ENCODE data around the gene TRIM66.
A peak's percentile ranks its signal among the peaks of the same experiment; 100 is the strongest.

Gene TRIM66

GRCh38 chr11:8699903-8700302 is 17.4 kb upstream of the TRIM66 start:
- H3K36me3 ChIP-seq (ENCODE audit: control insufficient read depth, insufficient read depth, low read length): peaks cover 32% of the 10 kb centered on the region
- H3K9ac ChIP-seq (ENCODE audit: low read length): peak overlapping the region; percentile 80
- H3K4me3 ChIP-seq (ENCODE audit: low read depth, low read length): peak overlapping the region; percentile 21; the same call in 1 of the 2 replicates
- H3K27ac ChIP-seq (ENCODE audit: low read depth, low read length): peak overlapping the region; percentile 86
- H3K9me3 ChIP-seq (ENCODE audit: control insufficient read depth, insufficient read depth, low read depth, low read length): no peaks in the 10 kb centered on the region
- H3K4me1 ChIP-seq (ENCODE audit: control insufficient read depth, insufficient read depth, low read length): peaks cover 59% of the 10 kb centered on the region
- no peaks in the 10 kb centered on the region for H3K27me3 ChIP-seq (ENCODE audit: control insufficient read depth, insufficient read depth, low read length)

GRCh38 chr11:8698917-8699441 is 16.5 kb upstream of the TRIM66 start:
- peaks cover 57% of the 10 kb centered on the region for H3K4me1 ChIP-seq (ENCODE audit: control insufficient read depth, insufficient read depth, low read length)
- peak overlapping the region; percentile 80 for H3K9ac ChIP-seq (ENCODE audit: low read length)
- H3K9me3 ChIP-seq (ENCODE audit: control insufficient read depth, insufficient read depth, low read depth, low read length): no peaks in the 10 kb centered on the region
- H3K4me3 ChIP-seq (ENCODE audit: low read depth, low read length): peak overlapping the region; percentile 37
- peak overlapping the region; percentile 86 for H3K27ac ChIP-seq (ENCODE audit: low read depth, low read length)
- peaks cover 37% of the 10 kb centered on the region for H3K36me3 ChIP-seq (ENCODE audit: control insufficient read depth, insufficient read depth, low read length)
- no peaks in the 10 kb centered on the region for H3K27me3 ChIP-seq (ENCODE audit: control insufficient read depth, insufficient read depth, low read length)

GRCh38 chr11:8698379-8698851 is 15.9 kb upstream of the TRIM66 start:
- peak overlapping the region; percentile 69 for H3K9ac ChIP-seq (ENCODE audit: low read length)
- peaks cover 52% of the 10 kb centered on the region for H3K4me1 ChIP-seq (ENCODE audit: control insufficient read depth, insufficient read depth, low read length)
- no peaks in the 10 kb centered on the region for H3K27me3 ChIP-seq (ENCODE audit: control insufficient read depth, insufficient read depth, low read length)
- peak overlapping the region; percentile 86 for H3K27ac ChIP-seq (ENCODE audit: low read depth, low read length)
- peaks cover 41% of the 10 kb centered on the region for H3K36me3 ChIP-seq (ENCODE audit: control insufficient read depth, insufficient read depth, low read length)
- H3K9me3 ChIP-seq (ENCODE audit: control insufficient read depth, insufficient read depth, low read depth, low read length): no peaks in the 10 kb centered on the region
- peak overlapping the region; percentile 37 for H3K4me3 ChIP-seq (ENCODE audit: low read depth, low read length)

GRCh38 chr11:8697054-8697453 is 14.6 kb upstream of the TRIM66 start:
- Histone ChIP-seq H3K36me3 (ENCODE audit: control insufficient read depth, insufficient read depth, low read length) (peaks cover 55% of the 10 kb centered on the region), H3K4me1 (ENCODE audit: control insufficient read depth, insufficient read depth, low read length) (peaks cover 46% of the 10 kb centered on the region), H3K4me3 (ENCODE audit: low read depth, low read length) (no peak overlapping the region), H3K9ac (ENCODE audit: low read length) (no peak overlapping the region), H3K27ac (ENCODE audit: low read depth, low read length) (no peak overlapping the region), H3K27me3 (ENCODE audit: control insufficient read depth, insufficient read depth, low read length) (no peaks in the 10 kb centered on the region), H3K9me3 (ENCODE audit: control insufficient read depth, insufficient read depth, low read depth, low read length) (no peaks in the 10 kb centered on the region)

GRCh38 chr11:8694137-8694536 is 11.7 kb upstream of the TRIM66 start:
- Histone ChIP-seq H3K27ac (ENCODE audit: low read depth, low read length) (no peak overlapping the region), H3K36me3 (ENCODE audit: control insufficient read depth, insufficient read depth, low read length) (peaks cover 70% of the 10 kb centered on the region), H3K4me3 (ENCODE audit: low read depth, low read length) (no peak overlapping the region), H3K9ac (ENCODE audit: low read length) (no peak overlapping the region), H3K9me3 (ENCODE audit: control insufficient read depth, insufficient read depth, low read depth, low read length) (no peaks in the 10 kb centered on the region), H3K27me3 (ENCODE audit: control insufficient read depth, insufficient read depth, low read length) (no peaks in the 10 kb centered on the region), H3K4me1 (ENCODE audit: control insufficient read depth, insufficient read depth, low read length) (peaks cover 24% of the 10 kb centered on the region)

GRCh38 chr11:8693555-8693954 is 11.1 kb upstream of the TRIM66 start:
- H3K9ac ChIP-seq (ENCODE audit: low read length): no peak overlapping the region
- H3K9me3 ChIP-seq (ENCODE audit: control insufficient read depth, insufficient read depth, low read depth, low read length): no peaks in the 10 kb centered on the region
- peaks cover 18% of the 10 kb centered on the region for H3K4me1 ChIP-seq (ENCODE audit: control insufficient read depth, insufficient read depth, low read length)
- H3K27ac ChIP-seq (ENCODE audit: low read depth, low read length): no peak overlapping the region
- no peak overlapping the region for H3K4me3 ChIP-seq (ENCODE audit: low read depth, low read length)
- no peaks in the 10 kb centered on the region for H3K27me3 ChIP-seq (ENCODE audit: control insufficient read depth, insufficient read depth, low read length)
- peaks cover 70% of the 10 kb centered on the region for H3K36me3 ChIP-seq (ENCODE audit: control insufficient read depth, insufficient read depth, low read length)

GRCh38 chr11:8693010-8693551 is 10.6 kb upstream of the TRIM66 start:
- H3K27me3 ChIP-seq (ENCODE audit: control insufficient read depth, insufficient read depth, low read length): no peaks in the 10 kb centered on the region
- no peak overlapping the region for H3K4me3 ChIP-seq (ENCODE audit: low read depth, low read length)
- no peaks in the 10 kb centered on the region for H3K9me3 ChIP-seq (ENCODE audit: control insufficient read depth, insufficient read depth, low read depth, low read length)
- H3K9ac ChIP-seq (ENCODE audit: low read length): no peak overlapping the region
- peaks cover 70% of the 10 kb centered on the region for H3K36me3 ChIP-seq (ENCODE audit: control insufficient read depth, insufficient read depth, low read length)
- H3K4me1 ChIP-seq (ENCODE audit: control insufficient read depth, insufficient read depth, low read length): peaks cover 14% of the 10 kb centered on the region
- H3K27ac ChIP-seq (ENCODE audit: low read depth, low read length): no peak overlapping the region

- no peak overlapping the region for H3K9ac ChIP-seq (ENCODE audit: low read length)
- no peaks in the 10 kb centered on the region for H3K27me3 ChIP-seq (ENCODE audit: control insufficient read depth, insufficient read depth, low read length)
- H3K27ac ChIP-seq (ENCODE audit: low read depth, low read length): no peak overlapping the region
- no peaks in the 10 kb centered on the region for H3K9me3 ChIP-seq (ENCODE audit: control insufficient read depth, insufficient read depth, low read depth, low read length)
- peaks cover 11% of the 10 kb centered on the region for H3K4me1 ChIP-seq (ENCODE audit: control insufficient read depth, insufficient read depth, low read length)
- peaks cover 68% of the 10 kb centered on the region for H3K36me3 ChIP-seq (ENCODE audit: control insufficient read depth, insufficient read depth, low read length)
- H3K4me3 ChIP-seq (ENCODE audit: low read depth, low read length): no peak overlapping the region
These were observed 10.0 kb upstream of the TRIM66 start for GRCh38 chr11:8692417-8692816.

GRCh38 chr11:8691601-8692000 is 9.1 kb upstream of the TRIM66 start:
- H3K9ac ChIP-seq (ENCODE audit: low read length): no peak overlapping the region
- no peaks in the 10 kb centered on the region for H3K9me3 ChIP-seq (ENCODE audit: control insufficient read depth, insufficient read depth, low read depth, low read length)
- H3K27me3 ChIP-seq (ENCODE audit: control insufficient read depth, insufficient read depth, low read length): no peaks in the 10 kb centered on the region
- H3K36me3 ChIP-seq (ENCODE audit: control insufficient read depth, insufficient read depth, low read length): peaks cover 67% of the 10 kb centered on the region
- peaks cover 12% of the 10 kb centered on the region; the same call in 1 of the 2 replicates for H3K4me1 ChIP-seq (ENCODE audit: control insufficient read depth, insufficient read depth, low read length)
- H3K4me3 ChIP-seq (ENCODE audit: low read depth, low read length): no peak overlapping the region
- H3K27ac ChIP-seq (ENCODE audit: low read depth, low read length): no peak overlapping the region

- H3K9me3 ChIP-seq (ENCODE audit: control insufficient read depth, insufficient read depth, low read depth, low read length): no peaks in the 10 kb centered on the region
- H3K27me3 ChIP-seq (ENCODE audit: control insufficient read depth, insufficient read depth, low read length): no peaks in the 10 kb centered on the region
- H3K9ac ChIP-seq (ENCODE audit: low read length): no peak overlapping the region
- no peak overlapping the region for H3K27ac ChIP-seq (ENCODE audit: low read depth, low read length)
- H3K4me3 ChIP-seq (ENCODE audit: low read depth, low read length): no peak overlapping the region
- peaks cover 15% of the 10 kb centered on the region; the same call in 1 of the 2 replicates for H3K4me1 ChIP-seq (ENCODE audit: control insufficient read depth, insufficient read depth, low read length)
- peaks cover 67% of the 10 kb centered on the region for H3K36me3 ChIP-seq (ENCODE audit: control insufficient read depth, insufficient read depth, low read length)
These were observed 8.2 kb upstream of the TRIM66 start for GRCh38 chr11:8690374-8691342.

Measured in HUES6 (cell line).